Fibroblast of lung (primary cell): ENCODE measurements around the gene COLEC12.

Experiments used
- EZH2 ChIP-seq: IDR thresholded peaks from 2 replicates; pipeline ENCODE4 v1.5.1; 2012; ENCODE audit warnings: low read length, control low read depth, mild to moderate bottlenecking; ENCODE audit errors: missing control alignments
- TF ChIP-seq, protein P1 (sequence below), 2 donors: IDR thresholded peaks in 1 of 2; conservative IDR thresholded peaks in 1 of 2; 1 replicate in 1 of 2; 2 replicates in 1 of 2; pipeline ENCODE4 v1.5.1; 2011 to 2012; ENCODE audit warnings: low read length in 2 of 2, control low read depth in 1 of 2, inconsistent platforms in 1 of 2, low read depth in 1 of 2, mild to moderate bottlenecking in 1 of 2

DNA sequence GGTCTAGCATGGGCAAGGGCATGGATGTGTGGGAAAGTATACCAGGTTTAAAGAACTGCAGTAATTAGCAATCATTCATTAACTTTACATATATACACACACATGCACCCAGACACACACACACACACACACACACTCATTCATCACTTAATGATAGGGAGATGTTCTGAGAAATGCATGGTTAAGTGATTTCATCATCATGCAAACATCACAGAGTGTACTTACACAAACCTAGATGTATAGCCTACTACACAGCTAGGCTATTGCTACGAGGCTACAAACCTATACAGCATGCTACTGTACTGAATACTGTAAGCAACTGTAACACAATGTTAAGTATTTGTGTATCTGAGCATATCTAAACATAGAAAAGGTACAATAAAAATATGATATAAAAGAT is 83.6 kb downstream of the COLEC12 start:
- TF ChIP-seq, protein P1, sequence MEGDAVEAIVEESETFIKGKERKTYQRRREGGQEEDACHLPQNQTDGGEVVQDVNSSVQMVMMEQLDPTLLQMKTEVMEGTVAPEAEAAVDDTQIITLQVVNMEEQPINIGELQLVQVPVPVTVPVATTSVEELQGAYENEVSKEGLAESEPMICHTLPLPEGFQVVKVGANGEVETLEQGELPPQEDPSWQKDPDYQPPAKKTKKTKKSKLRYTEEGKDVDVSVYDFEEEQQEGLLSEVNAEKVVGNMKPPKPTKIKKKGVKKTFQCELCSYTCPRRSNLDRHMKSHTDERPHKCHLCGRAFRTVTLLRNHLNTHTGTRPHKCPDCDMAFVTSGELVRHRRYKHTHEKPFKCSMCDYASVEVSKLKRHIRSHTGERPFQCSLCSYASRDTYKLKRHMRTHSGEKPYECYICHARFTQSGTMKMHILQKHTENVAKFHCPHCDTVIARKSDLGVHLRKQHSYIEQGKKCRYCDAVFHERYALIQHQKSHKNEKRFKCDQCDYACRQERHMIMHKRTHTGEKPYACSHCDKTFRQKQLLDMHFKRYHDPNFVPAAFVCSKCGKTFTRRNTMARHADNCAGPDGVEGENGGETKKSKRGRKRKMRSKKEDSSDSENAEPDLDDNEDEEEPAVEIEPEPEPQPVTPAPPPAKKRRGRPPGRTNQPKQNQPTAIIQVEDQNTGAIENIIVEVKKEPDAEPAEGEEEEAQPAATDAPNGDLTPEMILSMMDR (conservative IDR thresholded peaks at IDR 0.05 in 1 of 2, IDR thresholded peaks at IDR 0.05 in 1 of 2; ENCODE audit: low read depth in 1 of 2, low read length in 2 of 2) = no peak
- no peak for TF ChIP-seq EZH2
